Measurements from ENCODE around the gene PLA1A.

The PLA1A gene

GRCh38 chr3:119659606-119660291 lies 62.1 kb downstream of the PLA1A start:
- no peaks in the 10 kb centered on the region for H3K4me1 ChIP-seq (ENCODE audit: control insufficient read depth, insufficient read depth, low read length)
- H3K36me3 ChIP-seq (ENCODE audit: control insufficient read depth, insufficient read depth, low read length), result no peaks in the 10 kb centered on the region
- no peak overlapping the region for H3K4me3 ChIP-seq (ENCODE audit: insufficient read depth, low read depth, low read length)
- 80 to 84% methylated on average over 9 of the region's 9 CpGs for WGBS, 2 experiments
- H3K9me3 ChIP-seq (ENCODE audit: control insufficient read depth, low read length), result no peaks in the 10 kb centered on the region
- no peaks in the 10 kb centered on the region for H3K27me3 ChIP-seq (ENCODE audit: control insufficient read depth, insufficient read depth, low read length, poor library complexity, severe bottlenecking)
- H3K27ac ChIP-seq (ENCODE audit: insufficient read depth, low read depth, low read length, poor library complexity, severe bottlenecking), result no peak overlapping the region

DNA sequence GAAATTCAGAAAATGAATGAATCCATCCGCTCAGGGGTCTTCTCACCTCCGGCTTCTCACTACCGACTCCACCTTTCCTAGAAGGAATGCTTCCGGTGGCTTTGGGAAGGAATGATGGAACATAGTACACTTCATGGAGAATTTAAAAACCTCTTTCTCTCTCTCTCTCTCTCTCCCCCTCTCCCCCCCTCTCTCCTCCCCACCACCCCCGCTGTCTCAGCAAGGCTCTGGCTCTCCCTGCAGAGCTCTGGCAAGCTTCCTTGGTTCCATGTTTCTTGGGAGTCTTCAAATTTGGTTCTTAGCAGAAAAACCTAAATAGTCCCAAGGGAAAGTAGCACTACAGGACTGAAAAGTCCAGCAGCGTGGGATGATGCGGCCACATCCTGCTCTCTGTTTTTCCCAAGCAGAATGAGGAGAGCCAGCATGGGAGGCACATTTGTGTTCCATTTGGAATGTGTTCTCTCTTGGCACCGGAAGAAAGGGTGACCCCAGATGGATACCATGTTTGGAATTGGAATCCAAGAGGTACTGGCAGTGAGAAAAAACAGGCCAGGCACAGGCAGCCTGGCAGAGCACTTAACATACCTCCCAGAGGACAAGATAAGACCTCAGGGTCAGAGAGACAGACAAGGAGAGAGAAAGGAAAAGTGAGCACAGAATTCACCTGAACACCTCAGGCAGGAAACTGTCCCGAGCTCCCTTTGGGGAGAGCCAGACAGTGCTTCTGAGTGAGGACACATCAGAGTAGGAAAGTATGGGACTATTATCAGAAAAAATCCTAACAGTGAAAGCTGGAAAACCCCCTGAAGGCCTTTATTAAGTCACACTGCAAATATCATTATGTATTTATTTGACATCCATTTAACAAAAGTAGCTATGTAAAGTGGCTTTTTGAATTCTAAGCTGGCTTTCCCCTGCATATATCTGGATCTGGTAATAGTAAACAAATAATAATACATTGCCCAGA lies 63.1 kb downstream of the PLA1A start, which contains the start of gene POPDC2:
TSS of gene POPDC2 (minus strand) at position 116 of the 967 bp plus-strand sequence. CDS start 166 bp downstream, outside the sequence.
- H3K27me3 ChIP-seq (ENCODE audit: control insufficient read depth, insufficient read depth, low read length, poor library complexity, severe bottlenecking), result no peaks in the 10 kb centered on the region
- WGBS, 2 experiments, result 92 to 95% methylated on average over 8 to 9 of the region's 9 CpGs
- H3K4me3 ChIP-seq (ENCODE audit: insufficient read depth, low read depth, low read length), result no peak within 1 kb of the TSS
- H3K4me1 ChIP-seq (ENCODE audit: control insufficient read depth, insufficient read depth, low read length), result no peaks in the 10 kb centered on the region
- no peaks in the 10 kb centered on the region for H3K9me3 ChIP-seq (ENCODE audit: control insufficient read depth, low read length)
- H3K27ac ChIP-seq (ENCODE audit: insufficient read depth, low read depth, low read length, poor library complexity, severe bottlenecking), result no peak within 1 kb of the TSS
- H3K36me3 ChIP-seq (ENCODE audit: control insufficient read depth, insufficient read depth, low read length), result no peaks in the 10 kb centered on the region

DNA sequence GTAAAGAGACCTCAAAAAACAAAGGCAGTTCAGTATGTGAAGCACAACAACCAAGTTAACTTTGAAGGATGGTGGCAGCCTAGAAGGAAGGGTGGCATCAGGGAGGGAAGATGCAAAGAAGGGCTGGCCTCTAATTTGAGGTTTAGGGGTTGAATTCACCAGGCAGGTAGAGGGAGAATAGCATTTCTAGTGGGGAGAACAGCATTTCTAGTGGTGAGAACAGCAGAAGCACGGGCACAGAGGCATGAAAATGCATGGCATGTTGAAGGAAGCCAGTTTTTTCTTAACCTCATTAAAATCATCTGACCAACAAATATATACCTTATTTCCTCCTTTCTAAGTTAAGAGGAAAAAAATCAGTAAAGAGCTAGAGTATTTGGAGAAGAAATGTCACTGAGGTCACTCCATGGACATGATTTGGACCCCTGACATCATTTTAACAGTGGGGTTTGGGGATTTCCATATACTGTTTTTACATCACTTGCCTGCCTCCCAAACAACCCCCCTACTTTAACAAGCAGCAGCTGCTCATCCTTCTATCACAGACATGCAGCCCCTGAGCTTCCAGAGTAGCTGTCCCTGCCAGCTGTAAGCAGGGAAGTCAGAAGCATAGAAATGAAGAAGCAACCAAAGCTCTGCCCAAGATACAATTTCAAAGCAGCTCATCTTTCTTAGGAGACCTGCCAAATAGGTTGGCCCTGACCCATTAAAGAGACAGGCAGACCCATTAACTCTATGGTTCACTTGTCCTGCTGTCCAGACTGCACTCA lies 65.1 kb downstream of the PLA1A start:
- 81% methylated on average over 1 of the region's 1 CpG; no CpG with 5 or more reads in 1 of the 2 experiments for WGBS, 2 experiments
- Histone ChIP-seq H3K27ac (ENCODE audit: insufficient read depth, low read depth, low read length, poor library complexity, severe bottlenecking) (no peak overlapping the region), H3K4me1 (ENCODE audit: control insufficient read depth, insufficient read depth, low read length) (no peaks in the 10 kb centered on the region), H3K9me3 (ENCODE audit: control insufficient read depth, low read length) (no peaks in the 10 kb centered on the region), H3K27me3 (ENCODE audit: control insufficient read depth, insufficient read depth, low read length, poor library complexity, severe bottlenecking) (no peaks in the 10 kb centered on the region), H3K4me3 (ENCODE audit: insufficient read depth, low read depth, low read length) (no peak overlapping the region), H3K36me3 (ENCODE audit: control insufficient read depth, insufficient read depth, low read length) (no peaks in the 10 kb centered on the region)

DNA sequence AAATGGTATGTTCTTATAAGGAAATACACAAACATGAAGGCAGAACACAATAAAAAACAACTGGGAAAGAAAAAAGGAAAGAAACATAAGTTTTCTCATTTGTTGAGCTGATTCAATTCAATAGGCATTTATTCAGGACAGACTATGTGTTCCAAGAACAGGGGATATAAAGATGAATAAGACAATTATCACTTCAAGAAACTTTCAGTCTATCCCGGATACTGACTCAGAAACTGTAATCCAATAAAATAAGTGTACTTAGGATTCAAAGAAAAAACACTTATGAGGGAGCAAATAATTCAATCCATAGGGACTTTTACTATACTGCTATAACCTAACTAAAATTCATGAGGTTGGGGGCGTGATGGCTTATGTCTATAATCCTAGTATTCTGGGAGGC lies 66.2 kb downstream of the PLA1A start:
- no peaks in the 10 kb centered on the region for H3K9me3 ChIP-seq (ENCODE audit: control insufficient read depth, low read length)
- no peaks in the 10 kb centered on the region for H3K27me3 ChIP-seq (ENCODE audit: control insufficient read depth, insufficient read depth, low read length, poor library complexity, severe bottlenecking)
- no peak overlapping the region for H3K27ac ChIP-seq (ENCODE audit: insufficient read depth, low read depth, low read length, poor library complexity, severe bottlenecking)
- no peaks in the 10 kb centered on the region for H3K4me1 ChIP-seq (ENCODE audit: control insufficient read depth, insufficient read depth, low read length)
- no peaks in the 10 kb centered on the region for H3K36me3 ChIP-seq (ENCODE audit: control insufficient read depth, insufficient read depth, low read length)
- WGBS, 2 experiments, result 88 to 93% methylated on average over 1 to 2 of the region's 2 CpGs
- no peak overlapping the region for H3K4me3 ChIP-seq (ENCODE audit: insufficient read depth, low read depth, low read length)

GRCh38 chr3:119664370-119664769 lies 66.7 kb downstream of the PLA1A start:
- H3K36me3 ChIP-seq (ENCODE audit: control insufficient read depth, insufficient read depth, low read length), result no peaks in the 10 kb centered on the region
- H3K9me3 ChIP-seq (ENCODE audit: control insufficient read depth, low read length), result no peaks in the 10 kb centered on the region
- no peak overlapping the region for H3K27ac ChIP-seq (ENCODE audit: insufficient read depth, low read depth, low read length, poor library complexity, severe bottlenecking)
- WGBS, 2 experiments, result 90 to 92% methylated on average over 4 of the region's 4 CpGs
- H3K4me1 ChIP-seq (ENCODE audit: control insufficient read depth, insufficient read depth, low read length), result no peaks in the 10 kb centered on the region
- H3K4me3 ChIP-seq (ENCODE audit: insufficient read depth, low read depth, low read length), result no peak overlapping the region
- no peaks in the 10 kb centered on the region for H3K27me3 ChIP-seq (ENCODE audit: control insufficient read depth, insufficient read depth, low read length, poor library complexity, severe bottlenecking)

DNA sequence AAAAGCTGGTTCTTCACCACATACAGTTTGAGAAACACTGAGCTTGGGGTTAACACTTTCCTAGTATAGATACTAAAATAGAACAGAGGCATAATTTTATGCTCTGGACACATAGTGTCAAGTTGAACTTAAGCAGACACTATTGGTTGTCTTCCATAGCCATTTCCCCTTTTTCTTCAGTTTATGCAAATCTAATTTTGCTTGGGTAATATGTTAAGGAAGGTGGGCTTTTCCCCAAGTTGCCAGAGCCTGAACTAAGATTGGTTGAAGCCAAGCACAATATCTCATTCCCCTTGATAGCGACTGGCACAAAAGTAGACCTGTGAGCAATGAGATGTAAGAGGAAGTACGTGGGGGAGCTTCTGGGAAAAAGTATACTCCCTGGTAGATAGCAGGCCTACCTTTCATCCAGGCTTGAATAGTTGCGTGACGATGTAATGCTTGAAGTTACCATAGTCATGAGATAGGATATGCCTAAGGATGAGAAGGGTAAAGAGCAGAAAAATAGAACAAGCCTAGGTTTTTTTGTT lies 67.2 kb downstream of the PLA1A start:
- Histone ChIP-seq H3K4me3 (ENCODE audit: insufficient read depth, low read depth, low read length) (no peak overlapping the region), H3K9me3 (ENCODE audit: control insufficient read depth, low read length) (no peaks in the 10 kb centered on the region), H3K36me3 (ENCODE audit: control insufficient read depth, insufficient read depth, low read length) (no peaks in the 10 kb centered on the region), H3K27ac (ENCODE audit: insufficient read depth, low read depth, low read length, poor library complexity, severe bottlenecking) (no peak overlapping the region), H3K27me3 (ENCODE audit: control insufficient read depth, insufficient read depth, low read length, poor library complexity, severe bottlenecking) (no peaks in the 10 kb centered on the region), H3K4me1 (ENCODE audit: control insufficient read depth, insufficient read depth, low read length) (no peaks in the 10 kb centered on the region)
- 89 to 93% methylated on average over 4 of the region's 4 CpGs for WGBS, 2 experiments

GRCh38 chr3:119665954-119666559 lies 68.4 kb downstream of the PLA1A start:
- no peaks in the 10 kb centered on the region for H3K27me3 ChIP-seq (ENCODE audit: control insufficient read depth, insufficient read depth, low read length, poor library complexity, severe bottlenecking)
- H3K4me3 ChIP-seq (ENCODE audit: insufficient read depth, low read depth, low read length), result no peak overlapping the region
- H3K4me1 ChIP-seq (ENCODE audit: control insufficient read depth, insufficient read depth, low read length), result no peaks in the 10 kb centered on the region
- no peak overlapping the region for H3K27ac ChIP-seq (ENCODE audit: insufficient read depth, low read depth, low read length, poor library complexity, severe bottlenecking)
- no peaks in the 10 kb centered on the region for H3K9me3 ChIP-seq (ENCODE audit: control insufficient read depth, low read length)
- no peaks in the 10 kb centered on the region for H3K36me3 ChIP-seq (ENCODE audit: control insufficient read depth, insufficient read depth, low read length)
- 76 to 93% methylated on average over 3 to 6 of the region's 6 CpGs for WGBS, 2 experiments

DNA sequence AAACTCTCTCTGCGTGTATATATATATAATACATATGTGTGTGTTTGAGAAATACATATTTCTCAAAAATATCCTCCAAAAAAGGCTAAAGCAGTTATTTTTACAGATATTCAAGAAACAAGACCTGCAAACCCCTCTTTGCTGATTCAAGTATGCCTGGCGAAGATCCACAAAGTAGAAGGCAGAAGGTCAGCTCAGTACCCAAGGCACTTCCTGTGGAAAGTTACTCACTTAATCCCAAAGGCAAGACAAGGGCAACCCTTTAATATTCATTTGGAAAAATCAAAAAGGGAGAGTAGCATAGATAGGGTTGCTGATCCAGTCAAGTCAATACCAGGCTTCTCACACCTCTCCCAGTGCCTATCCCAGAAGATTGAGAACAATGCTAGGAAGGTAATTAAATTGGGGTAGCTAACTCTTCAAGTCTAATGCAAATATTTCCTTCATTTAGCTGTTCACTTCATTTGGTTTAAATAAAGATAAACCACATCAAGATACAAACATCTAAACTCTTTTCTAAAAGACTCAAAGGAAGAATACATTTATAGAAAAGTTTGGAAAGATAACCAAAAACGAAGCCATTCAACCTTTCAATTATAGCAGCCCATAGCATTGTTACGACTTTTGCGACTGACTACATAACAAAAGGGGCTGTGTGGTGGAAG lies 72.4 kb downstream of the PLA1A start:
- no peaks in the 10 kb centered on the region for H3K4me1 ChIP-seq (ENCODE audit: control insufficient read depth, insufficient read depth, low read length)
- no peak overlapping the region for H3K27ac ChIP-seq (ENCODE audit: insufficient read depth, low read depth, low read length, poor library complexity, severe bottlenecking)
- H3K4me3 ChIP-seq (ENCODE audit: insufficient read depth, low read depth, low read length), result no peak overlapping the region
- 89 to 99% methylated on average over 3 to 4 of the region's 5 CpGs for WGBS, 2 experiments
- peaks cover 17% of the 10 kb centered on the region for H3K36me3 ChIP-seq (ENCODE audit: control insufficient read depth, insufficient read depth, low read length)
- H3K9me3 ChIP-seq (ENCODE audit: control insufficient read depth, low read length), result no peaks in the 10 kb centered on the region
- no peaks in the 10 kb centered on the region for H3K27me3 ChIP-seq (ENCODE audit: control insufficient read depth, insufficient read depth, low read length, poor library complexity, severe bottlenecking)

DNA sequence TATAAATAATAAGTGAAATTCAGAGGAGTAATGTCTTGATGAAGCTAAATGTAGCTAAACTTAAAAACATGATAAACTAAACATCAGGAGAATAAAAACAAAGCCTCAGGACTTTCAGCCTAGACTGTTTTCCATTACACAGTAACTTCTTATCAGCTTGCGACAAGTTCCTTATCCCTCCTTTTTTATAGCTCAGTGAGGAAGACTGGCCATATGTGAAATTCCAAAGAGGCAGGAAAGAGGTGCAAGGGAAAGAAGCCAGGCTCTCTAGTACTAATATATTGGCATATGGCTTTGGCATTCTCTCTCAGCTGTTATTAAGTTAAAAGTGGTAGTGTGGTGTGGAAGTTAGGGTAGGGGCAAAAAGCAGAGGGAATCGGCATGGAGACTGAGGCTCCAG lies 75.1 kb downstream of the PLA1A start:
- no peaks in the 10 kb centered on the region for H3K27me3 ChIP-seq (ENCODE audit: control insufficient read depth, insufficient read depth, low read length, poor library complexity, severe bottlenecking)
- peaks cover 2% of the 10 kb centered on the region for H3K9me3 ChIP-seq (ENCODE audit: control insufficient read depth, low read length)
- peaks cover 17% of the 10 kb centered on the region for H3K36me3 ChIP-seq (ENCODE audit: control insufficient read depth, insufficient read depth, low read length)
- H3K4me1 ChIP-seq (ENCODE audit: control insufficient read depth, insufficient read depth, low read length), result peaks cover 5% of the 10 kb centered on the region
- 98 to 100% methylated on average over 2 of the region's 2 CpGs for WGBS, 2 experiments
- no peak overlapping the region for H3K4me3 ChIP-seq (ENCODE audit: insufficient read depth, low read depth, low read length)
- H3K27ac ChIP-seq (ENCODE audit: insufficient read depth, low read depth, low read length, poor library complexity, severe bottlenecking), result no peak overlapping the region
